IPS-NIHi7 (cell line): Measurements from ENCODE around the gene TLL2.
A peak's percentile ranks its signal among the peaks of the same experiment; 100 is the strongest.

Source experiments
- DNase-seq: peaks from one replicate; pipeline ENCODE4 v3.0.0; 2012; ENCODE audit warnings: mixed read lengths; ENCODE audit errors: extremely low spot score

TLL2 gene

DNA sequence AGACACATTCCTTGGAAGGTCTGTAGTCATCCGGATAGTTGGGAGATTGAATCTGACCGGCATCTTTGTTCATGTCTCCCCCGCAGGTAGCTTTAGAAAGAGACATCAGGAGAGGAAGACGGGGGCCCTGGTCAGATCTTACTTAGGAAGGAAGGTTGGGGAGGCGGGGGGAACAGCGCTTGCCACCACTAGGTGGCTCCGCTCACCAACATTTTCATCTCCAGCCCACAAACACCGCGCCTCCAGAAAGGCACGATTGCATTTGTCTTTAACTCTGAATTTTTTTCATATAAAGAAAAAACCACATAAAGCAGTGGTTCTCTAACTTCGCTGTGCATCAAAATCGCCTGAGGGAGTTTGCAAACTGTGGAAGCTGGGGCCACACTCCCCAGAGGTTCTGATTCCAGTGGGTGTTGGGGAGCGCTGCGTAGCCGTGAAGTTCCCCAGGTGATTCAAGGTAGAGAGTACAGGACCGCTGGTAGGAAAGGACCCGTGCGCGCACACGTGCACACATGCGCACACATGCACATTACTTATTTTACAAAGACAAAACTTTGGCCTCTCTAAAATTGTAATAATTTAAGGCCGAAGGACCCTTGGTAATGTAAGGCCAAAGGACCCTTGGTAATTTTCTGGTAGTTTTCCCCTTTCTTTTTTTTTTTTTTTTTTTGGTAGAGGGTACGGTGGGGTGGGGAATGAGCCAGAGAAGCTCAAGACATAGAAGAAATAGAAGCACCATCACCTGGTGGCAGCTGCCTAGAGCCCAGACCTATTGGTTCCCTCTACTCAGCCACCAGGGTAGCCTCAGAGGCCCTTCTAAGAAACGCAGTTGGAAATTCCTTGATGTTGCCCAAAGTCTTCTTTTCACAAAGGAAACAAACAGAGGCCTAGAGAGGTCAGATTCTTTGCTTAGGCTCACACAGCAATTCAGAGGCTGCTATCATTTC lies 117.5 kb downstream of the TLL2 start:
- peak; percentile 93 for DNase-seq

DNA sequence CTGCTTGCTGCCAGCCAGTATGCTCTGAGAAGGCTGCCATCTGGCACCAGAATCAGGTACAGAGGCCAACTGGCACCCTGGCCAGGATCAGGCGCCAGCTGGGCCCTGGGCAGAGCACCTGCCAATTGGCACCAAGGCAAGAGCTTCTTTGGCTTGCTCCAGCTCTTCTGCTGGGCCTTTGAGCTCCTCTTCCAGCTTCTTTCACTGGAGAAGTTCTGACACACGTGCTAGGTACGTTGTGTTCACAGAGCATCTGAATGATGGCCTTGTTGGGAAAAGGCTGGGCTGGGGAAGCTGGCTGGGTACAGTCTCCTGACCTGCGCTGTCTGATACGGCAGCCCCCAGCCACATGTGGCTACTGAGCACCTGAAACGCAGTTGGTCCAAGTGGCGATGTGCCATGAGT lies 123.3 kb downstream of the TLL2 start:
- DNase-seq = no peak

DNA sequence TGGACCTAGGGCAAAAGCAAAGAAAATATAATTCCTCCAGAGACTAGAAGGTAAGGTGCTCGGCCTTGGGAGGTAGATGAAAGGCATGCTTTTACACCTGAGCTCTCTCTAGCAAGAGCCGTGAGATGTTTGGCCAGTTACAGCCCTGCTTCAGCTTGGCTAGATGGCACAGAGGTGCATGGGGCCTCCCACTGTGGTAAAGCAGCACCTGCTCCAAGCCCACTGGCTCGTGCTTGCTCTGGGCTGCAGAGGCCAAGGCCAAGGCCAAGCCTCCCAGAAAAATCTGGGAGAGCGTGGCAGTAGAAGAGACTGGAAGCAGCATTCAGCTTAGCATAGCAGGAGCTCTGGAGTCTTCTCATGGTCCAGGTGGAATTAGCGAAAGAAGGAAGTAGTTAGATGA lies 123.9 kb downstream of the TLL2 start:
- DNase-seq = no peak

DNA sequence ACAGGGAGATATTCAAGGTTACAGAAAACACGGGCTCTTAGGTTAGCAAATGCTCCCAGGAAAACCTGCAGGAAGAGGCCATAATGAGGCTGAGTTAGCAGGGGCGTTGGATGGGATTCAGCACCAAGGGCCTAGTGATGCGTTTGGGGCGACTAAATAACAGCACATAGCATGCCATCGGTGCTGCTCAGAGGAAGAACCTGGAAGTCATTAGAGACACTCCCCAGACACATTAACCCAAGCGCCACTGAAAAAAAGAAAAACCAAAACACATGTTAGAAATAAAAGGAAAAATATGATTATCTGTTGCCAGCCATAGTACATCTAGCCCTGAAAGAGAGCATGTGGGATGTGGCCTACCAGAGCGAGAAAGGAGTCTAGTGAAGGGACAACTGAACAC lies 126.1 kb downstream of the TLL2 start:
- DNase-seq = no peak

DNA sequence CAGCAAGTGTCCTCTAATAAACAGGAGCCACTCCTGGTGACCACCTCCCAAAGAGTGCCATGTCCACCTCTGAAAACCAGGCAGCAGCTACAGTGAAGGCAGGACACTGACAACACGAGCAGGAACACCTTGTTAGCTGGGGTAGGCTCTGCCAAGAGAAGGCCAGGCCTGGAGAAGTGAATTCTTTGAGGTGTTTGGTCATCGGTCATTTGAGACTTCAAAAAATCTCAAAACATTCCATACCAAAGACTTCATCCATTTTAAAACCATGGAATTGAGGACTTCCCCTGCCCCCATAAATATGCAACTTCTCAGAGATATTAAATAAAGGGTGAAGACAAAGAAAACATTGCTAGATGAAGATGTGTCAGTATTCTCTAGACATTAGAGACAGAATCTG lies 126.6 kb downstream of the TLL2 start:
- DNase-seq = no peak

DNA sequence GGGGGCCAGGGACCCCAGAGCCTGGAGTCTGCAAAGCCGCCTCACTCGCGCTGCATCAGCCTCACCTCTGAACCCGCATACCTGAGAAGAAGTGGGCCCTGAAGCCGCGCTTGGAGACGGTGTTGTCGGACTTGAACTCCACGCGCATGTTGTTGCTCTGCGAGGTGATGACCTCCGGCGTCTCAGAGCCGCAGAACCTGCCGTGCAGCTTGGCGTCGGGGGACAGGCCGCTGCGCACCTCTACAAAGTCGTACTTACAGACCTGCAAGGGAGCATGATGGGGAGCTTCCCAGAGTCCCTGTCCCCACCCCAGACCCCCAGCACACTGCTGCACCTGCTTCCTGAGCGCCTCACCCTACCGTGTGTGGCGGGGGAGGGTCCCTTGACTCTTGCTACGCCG lies 129.2 kb downstream of the TLL2 start:
- DNase-seq = no peak

GRCh38 chr10:96380821-96381220 lies 132.9 kb downstream of the TLL2 start:
- DNase-seq = no peak

- DNase-seq = no peak
These were observed 134.0 kb downstream of the TLL2 start for GRCh38 chr10:96379758-96380157.

GRCh38 chr10:96378741-96379140 lies 135.0 kb downstream of the TLL2 start:
- DNase-seq = no peak

- DNase-seq = no peak
These were observed 135.9 kb downstream of the TLL2 start for GRCh38 chr10:96377816-96378294.

GRCh38 chr10:96376483-96376882 lies 137.2 kb downstream of the TLL2 start:
- DNase-seq = no peak

GRCh38 chr10:96374985-96375830 lies 138.5 kb downstream of the TLL2 start:
- peak; percentile 97 for DNase-seq

DNA sequence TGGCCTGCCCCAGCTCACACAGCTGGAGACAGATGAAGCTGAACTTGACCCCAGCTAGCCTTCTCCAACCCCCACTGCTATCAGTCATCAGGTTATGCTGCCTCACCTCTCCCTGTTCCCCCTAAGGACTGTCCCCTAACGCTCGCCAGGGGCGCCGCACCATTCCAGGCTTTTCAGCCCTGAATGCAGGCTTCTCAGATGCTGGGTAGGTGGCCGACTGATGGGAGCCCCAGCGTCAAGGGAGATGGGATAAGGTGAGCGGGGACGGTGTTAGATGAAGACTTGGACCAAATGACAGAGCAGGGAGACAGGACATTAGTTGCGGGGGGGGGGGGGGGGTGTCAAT lies 139.1 kb downstream of the TLL2 start:
- peak; percentile 43 for DNase-seq

- no peak for DNase-seq
These were observed 139.7 kb downstream of the TLL2 start for GRCh38 chr10:96374004-96374403.

DNA sequence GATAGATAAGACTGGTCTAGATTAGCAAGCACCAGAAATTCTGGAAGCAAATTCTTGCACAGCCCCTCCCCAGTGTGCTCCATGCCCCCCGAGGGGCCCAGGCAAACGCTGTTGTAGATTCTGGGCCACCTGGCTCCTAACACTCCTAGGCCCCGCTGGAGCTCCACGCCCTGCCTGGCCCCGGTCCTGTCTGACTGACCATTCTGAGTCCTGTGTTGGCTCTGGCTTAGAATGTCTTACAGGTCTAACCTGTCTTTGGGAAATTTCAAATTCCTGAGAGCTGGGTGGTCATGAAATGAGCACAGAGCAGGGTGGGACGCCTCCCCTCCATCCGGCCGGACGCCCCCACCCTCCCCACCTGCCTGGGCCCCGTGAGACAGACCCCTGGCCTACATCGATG lies 142.4 kb downstream of the TLL2 start:
- no peak for DNase-seq

- peak; percentile 88 for DNase-seq
These were observed 143.1 kb downstream of the TLL2 start for GRCh38 chr10:96370584-96371157.

GRCh38 chr10:96369890-96370583 lies 143.7 kb downstream of the TLL2 start:
- no peak for DNase-seq

DNA sequence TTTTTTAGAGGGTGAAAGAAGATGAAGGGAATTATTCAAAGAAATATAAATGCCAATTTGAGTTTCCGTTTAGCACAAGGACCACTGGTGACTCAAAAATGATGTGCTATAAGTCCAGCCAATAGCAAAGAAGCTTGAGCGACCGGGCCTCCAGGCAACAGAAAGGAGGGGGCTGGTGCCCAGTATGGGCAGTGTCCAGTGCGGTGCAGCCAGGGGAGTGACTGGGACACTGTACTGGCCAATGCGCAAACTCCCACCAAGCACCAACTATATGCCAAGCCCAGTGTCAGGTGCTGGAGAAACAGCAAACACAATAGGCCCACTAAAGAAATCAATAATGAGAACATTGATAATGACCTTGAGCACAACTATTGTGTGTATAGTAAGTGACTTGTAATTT lies 144.8 kb downstream of the TLL2 start:
- no peak for DNase-seq

DNA sequence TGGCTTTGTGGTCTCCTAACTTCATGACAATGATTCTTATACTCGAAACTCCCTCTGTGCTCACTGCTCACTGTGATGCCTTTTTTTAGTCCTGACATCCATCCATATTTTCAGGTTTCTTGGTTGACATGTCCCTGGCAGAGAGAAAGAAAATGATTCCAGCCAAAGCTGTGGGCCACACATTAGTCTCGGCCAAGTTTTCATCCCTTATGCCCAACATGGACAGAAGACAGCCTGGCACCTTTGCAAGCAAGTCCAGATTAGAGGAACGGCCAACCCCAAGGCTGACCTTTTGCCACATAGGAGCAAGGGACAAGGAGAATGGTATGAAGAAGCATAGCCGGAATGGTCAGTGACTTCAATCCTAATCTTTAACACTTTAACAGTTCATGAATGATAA lies 146.3 kb downstream of the TLL2 start:
- no peak for DNase-seq

DNA sequence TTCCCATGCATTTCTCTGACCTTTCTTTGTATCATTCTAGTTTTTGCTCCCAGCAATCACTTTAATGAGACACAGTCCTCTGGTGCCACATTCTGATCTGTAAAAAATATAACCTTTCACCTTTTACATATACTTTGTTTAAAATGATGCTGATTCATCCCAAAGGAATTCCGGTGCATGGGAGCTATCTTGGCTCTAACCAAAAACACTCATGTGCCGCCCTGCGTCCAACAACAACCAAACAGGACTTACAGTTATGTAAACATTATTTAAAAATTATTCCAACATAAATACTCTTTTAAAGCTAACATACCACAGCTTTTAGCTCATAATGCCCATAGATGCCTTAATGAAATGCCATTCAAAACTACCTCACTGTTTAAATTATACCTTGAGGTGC lies 147.2 kb downstream of the TLL2 start:
- DNase-seq = no peak

DNA sequence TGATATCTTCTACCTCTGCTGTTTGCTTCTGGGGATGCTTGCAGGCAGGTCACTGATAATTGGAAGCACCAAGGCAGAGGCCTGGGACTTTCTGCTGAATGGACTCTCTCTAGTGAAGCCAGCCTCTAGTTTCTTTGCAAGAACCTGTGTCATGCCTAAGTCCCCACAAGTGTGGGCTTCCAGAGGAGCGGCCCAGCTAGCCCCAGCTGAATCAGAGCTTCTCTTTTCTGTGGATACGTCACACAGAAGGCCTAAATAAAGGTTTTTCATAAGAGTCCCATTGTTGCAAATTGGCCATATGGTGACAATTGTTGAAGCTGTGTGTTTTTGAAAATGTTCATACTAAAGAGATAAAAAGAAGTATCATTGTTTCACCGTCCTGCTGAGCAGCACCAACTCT lies 148.2 kb downstream of the TLL2 start:
- no peak for DNase-seq

GRCh38 chr10:96360766-96361165 lies 153.0 kb downstream of the TLL2 start:
- no peak for DNase-seq
